WTC11 (cell line): ENCODE measurements around the gene CRTC3.

Experiments used
- ATF1 ChIP-seq: sonication (generic); formaldehyde crosslinking; IDR thresholded peaks from 2 replicates; pipeline ENCODE4 v1.8.1; 2023; ENCODE audit warnings: mild to moderate bottlenecking, moderate library complexity, missing genetic modification reagents
- JUN ChIP-seq: sonication (generic); formaldehyde crosslinking; IDR thresholded peaks from 2 replicates; pipeline ENCODE4 v1.8.0; 2023; ENCODE audit warnings: mild to moderate bottlenecking, missing genetic modification reagents
- NFYB ChIP-seq: sonication (generic); formaldehyde crosslinking; conservative IDR thresholded peaks from 2 replicates; pipeline ENCODE4 v1.8.0; 2022; ENCODE audit warnings: low read depth, missing genetic modification reagents
- TF ChIP-seq, protein P1 (sequence below): sonication (generic); formaldehyde crosslinking; IDR thresholded peaks from 2 replicates; pipeline ENCODE4 v1.8.1; 2023; ENCODE audit warnings: mild to moderate bottlenecking, missing genetic modification reagents, moderate library complexity
- TF ChIP-seq, protein P2 (sequence below): fragments of 200-600 bp; IDR thresholded peaks from 2 replicates; pipeline ENCODE4 v1.8.0; 2022; ENCODE audit warnings: antibody characterized with exemption
- TF ChIP-seq, protein P3 (sequence below): sonication (generic); formaldehyde crosslinking; IDR thresholded peaks from 2 replicates; pipeline ENCODE4 v1.8.1; 2023; ENCODE audit warnings: mild to moderate bottlenecking, missing genetic modification reagents, moderate library complexity

DNA sequence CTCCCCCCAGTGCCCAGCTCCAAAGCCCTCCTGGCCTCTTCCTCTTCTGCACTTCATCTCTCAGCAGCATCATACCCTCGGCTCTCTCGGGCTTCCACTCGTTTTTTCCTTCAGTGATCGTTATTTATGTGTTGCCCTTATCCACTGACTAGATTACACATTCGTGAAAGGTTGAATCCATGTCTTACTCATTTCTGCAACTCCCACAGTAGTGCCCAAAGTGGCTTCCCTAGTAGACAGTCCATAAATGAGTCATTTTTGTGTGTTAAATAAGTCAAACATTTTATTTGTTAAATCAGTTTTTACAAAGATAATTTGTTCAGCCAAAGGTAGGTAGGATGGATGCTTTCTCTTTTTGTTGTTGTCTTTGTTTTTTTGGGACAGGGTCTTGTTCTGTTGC lies 87.4 kb downstream of the CRTC3 start:
- TF ChIP-seq, protein P1, sequence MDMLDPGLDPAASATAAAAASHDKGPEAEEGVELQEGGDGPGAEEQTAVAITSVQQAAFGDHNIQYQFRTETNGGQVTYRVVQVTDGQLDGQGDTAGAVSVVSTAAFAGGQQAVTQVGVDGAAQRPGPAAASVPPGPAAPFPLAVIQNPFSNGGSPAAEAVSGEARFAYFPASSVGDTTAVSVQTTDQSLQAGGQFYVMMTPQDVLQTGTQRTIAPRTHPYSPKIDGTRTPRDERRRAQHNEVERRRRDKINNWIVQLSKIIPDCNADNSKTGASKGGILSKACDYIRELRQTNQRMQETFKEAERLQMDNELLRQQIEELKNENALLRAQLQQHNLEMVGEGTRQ (CRISPR knock-in tag): no peak
- TF ChIP-seq, protein P2, sequence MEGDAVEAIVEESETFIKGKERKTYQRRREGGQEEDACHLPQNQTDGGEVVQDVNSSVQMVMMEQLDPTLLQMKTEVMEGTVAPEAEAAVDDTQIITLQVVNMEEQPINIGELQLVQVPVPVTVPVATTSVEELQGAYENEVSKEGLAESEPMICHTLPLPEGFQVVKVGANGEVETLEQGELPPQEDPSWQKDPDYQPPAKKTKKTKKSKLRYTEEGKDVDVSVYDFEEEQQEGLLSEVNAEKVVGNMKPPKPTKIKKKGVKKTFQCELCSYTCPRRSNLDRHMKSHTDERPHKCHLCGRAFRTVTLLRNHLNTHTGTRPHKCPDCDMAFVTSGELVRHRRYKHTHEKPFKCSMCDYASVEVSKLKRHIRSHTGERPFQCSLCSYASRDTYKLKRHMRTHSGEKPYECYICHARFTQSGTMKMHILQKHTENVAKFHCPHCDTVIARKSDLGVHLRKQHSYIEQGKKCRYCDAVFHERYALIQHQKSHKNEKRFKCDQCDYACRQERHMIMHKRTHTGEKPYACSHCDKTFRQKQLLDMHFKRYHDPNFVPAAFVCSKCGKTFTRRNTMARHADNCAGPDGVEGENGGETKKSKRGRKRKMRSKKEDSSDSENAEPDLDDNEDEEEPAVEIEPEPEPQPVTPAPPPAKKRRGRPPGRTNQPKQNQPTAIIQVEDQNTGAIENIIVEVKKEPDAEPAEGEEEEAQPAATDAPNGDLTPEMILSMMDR: no peak
- TF ChIP-seq, protein P3, sequence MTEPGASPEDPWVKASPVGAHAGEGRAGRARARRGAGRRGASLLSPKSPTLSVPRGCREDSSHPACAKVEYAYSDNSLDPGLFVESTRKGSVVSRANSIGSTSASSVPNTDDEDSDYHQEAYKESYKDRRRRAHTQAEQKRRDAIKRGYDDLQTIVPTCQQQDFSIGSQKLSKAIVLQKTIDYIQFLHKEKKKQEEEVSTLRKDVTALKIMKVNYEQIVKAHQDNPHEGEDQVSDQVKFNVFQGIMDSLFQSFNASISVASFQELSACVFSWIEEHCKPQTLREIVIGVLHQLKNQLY (CRISPR knock-in tag): no peak
- no peak for TF ChIP-seq NFYB (CRISPR knock-in tag)
- no peak for TF ChIP-seq ATF1
- no peak for TF ChIP-seq JUN (CRISPR knock-in tag)
